ENCODE results near the gene DPEP2.

- TF ChIP-seq, protein P1, sequence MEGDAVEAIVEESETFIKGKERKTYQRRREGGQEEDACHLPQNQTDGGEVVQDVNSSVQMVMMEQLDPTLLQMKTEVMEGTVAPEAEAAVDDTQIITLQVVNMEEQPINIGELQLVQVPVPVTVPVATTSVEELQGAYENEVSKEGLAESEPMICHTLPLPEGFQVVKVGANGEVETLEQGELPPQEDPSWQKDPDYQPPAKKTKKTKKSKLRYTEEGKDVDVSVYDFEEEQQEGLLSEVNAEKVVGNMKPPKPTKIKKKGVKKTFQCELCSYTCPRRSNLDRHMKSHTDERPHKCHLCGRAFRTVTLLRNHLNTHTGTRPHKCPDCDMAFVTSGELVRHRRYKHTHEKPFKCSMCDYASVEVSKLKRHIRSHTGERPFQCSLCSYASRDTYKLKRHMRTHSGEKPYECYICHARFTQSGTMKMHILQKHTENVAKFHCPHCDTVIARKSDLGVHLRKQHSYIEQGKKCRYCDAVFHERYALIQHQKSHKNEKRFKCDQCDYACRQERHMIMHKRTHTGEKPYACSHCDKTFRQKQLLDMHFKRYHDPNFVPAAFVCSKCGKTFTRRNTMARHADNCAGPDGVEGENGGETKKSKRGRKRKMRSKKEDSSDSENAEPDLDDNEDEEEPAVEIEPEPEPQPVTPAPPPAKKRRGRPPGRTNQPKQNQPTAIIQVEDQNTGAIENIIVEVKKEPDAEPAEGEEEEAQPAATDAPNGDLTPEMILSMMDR (IDR thresholded peaks at IDR 0.05; ENCODE audit: borderline replicate concordance, extremely low read depth, low read length, poor library complexity, severe bottlenecking): no peak
- TF ChIP-seq EZH2 (IDR thresholded peaks at IDR 0.05; ENCODE audit: borderline replicate concordance, low read depth, low read length, severe bottlenecking): no peak
Observed at GRCh38 chr16:67987460-67988160, 11.7 kb downstream of the DPEP2 start.

Measured in DND-41 (cell line).